HCT116 (cell line): ENCODE measurements around the gene ACADVL.

Experiments used
- EZH2 ChIP-seq: fragments of 200-600 bp; sonication (generic); IDR thresholded peaks from 2 replicates; pipeline ENCODE4 v1.6.1; 2017; ENCODE audit warnings: antibody characterized with exemption, mixed run types
- EZH2phosphoT487 ChIP-seq: fragments of 200-600 bp; IDR thresholded peaks from 2 replicates; pipeline ENCODE4 v1.6.1; 2018; ENCODE audit warnings: antibody characterized with exemption, borderline replicate concordance
- RAD21 ChIP-seq: IDR thresholded peaks from 2 replicates; pipeline ENCODE4 v1.6.1; 2012; ENCODE audit warnings: low read depth, mild to moderate bottlenecking

- TF ChIP-seq EZH2phosphoT487 = no peak
- TF ChIP-seq EZH2 = no peak
- no peak for TF ChIP-seq RAD21
Measured at GRCh38 chr17:7203391-7203790, 16.3 kb upstream of the ACADVL start.
